Endothelial cell (in vitro differentiated cells): Measurements from ENCODE around the gene FBXL5. TPM values are rescaled to one million over a fixed set of nuclear protein-coding genes. Genes with fewer than 3 reads are reported as not detected.

Experiments used
- DNase-seq: peaks from one replicate; pipeline ENCODE4 v3.0.0; 2021; ENCODE audit warnings: low spot score
- H3K27ac Mint-ChIP-seq: one replicate; pipeline ENCODE4 v1.8.0; 2021; ENCODE audit warnings: mixed read lengths, inconsistent platforms; ENCODE audit not compliant: unreplicated experiment
- H3K27me3 Mint-ChIP-seq: one replicate; pipeline ENCODE4 v1.8.0; 2021; ENCODE audit warnings: mild to moderate bottlenecking, moderate library complexity, mixed read lengths, inconsistent platforms; ENCODE audit not compliant: unreplicated experiment
- H3K36me3 Mint-ChIP-seq: one replicate; pipeline ENCODE4 v1.8.0; 2021; ENCODE audit warnings: mild to moderate bottlenecking, low read depth, mixed read lengths, inconsistent platforms; ENCODE audit not compliant: unreplicated experiment
- H3K4me1 Mint-ChIP-seq: one replicate; pipeline ENCODE4 v1.8.0; 2021; ENCODE audit warnings: mild to moderate bottlenecking, mixed read lengths, inconsistent platforms; ENCODE audit not compliant: unreplicated experiment
- H3K4me3 Mint-ChIP-seq: one replicate; pipeline ENCODE4 v1.8.0; 2021; ENCODE audit warnings: mild to moderate bottlenecking, mixed read lengths, inconsistent platforms; ENCODE audit not compliant: unreplicated experiment
- H3K9me3 Mint-ChIP-seq: one replicate; pipeline ENCODE4 v1.8.0; 2021; ENCODE audit warnings: mixed read lengths, inconsistent platforms; ENCODE audit not compliant: unreplicated experiment
- total RNA-seq: library from RNA; stranded (reverse); fragmentation: NEBNext Ultra II Directional; extraction: Animal tissue kit (Norgen Biotek cat#: 25700); gene quantifications from one replicate; pipeline ENCODE4 v1.2.1, GENCODE V29; 2021; ENCODE audit not compliant: unreplicated experiment
- TF ChIP-seq, protein P1 (sequence below): fragments of 200-600 bp; sonication (generic); IDR thresholded peaks from one replicate; pipeline ENCODE4 v1.5.0; 2021; ENCODE audit warnings: antibody characterized with exemption; ENCODE audit not compliant: unreplicated experiment

Gene FBXL5
- total RNA-seq, 1 donor from 2014 or later: 60.6 TPM

GRCh38 chr4:15592799-15593198, 62.4 kb downstream of the FBXL5 start:
- Mint-ChIP-seq H3K9me3 (no peaks in the 10 kb centered on the region), H3K36me3 (peaks cover 8% of the 10 kb centered on the region), H3K4me3 (no peak overlapping the region), H3K4me1 (no peaks in the 10 kb centered on the region), H3K27ac (no peak overlapping the region), H3K27me3 (no peaks in the 10 kb centered on the region)
- TF ChIP-seq, protein P1, sequence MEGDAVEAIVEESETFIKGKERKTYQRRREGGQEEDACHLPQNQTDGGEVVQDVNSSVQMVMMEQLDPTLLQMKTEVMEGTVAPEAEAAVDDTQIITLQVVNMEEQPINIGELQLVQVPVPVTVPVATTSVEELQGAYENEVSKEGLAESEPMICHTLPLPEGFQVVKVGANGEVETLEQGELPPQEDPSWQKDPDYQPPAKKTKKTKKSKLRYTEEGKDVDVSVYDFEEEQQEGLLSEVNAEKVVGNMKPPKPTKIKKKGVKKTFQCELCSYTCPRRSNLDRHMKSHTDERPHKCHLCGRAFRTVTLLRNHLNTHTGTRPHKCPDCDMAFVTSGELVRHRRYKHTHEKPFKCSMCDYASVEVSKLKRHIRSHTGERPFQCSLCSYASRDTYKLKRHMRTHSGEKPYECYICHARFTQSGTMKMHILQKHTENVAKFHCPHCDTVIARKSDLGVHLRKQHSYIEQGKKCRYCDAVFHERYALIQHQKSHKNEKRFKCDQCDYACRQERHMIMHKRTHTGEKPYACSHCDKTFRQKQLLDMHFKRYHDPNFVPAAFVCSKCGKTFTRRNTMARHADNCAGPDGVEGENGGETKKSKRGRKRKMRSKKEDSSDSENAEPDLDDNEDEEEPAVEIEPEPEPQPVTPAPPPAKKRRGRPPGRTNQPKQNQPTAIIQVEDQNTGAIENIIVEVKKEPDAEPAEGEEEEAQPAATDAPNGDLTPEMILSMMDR: no peak
- DNase-seq: no peak

GRCh38 chr4:15587649-15588048, 67.5 kb downstream of the FBXL5 start:
- Mint-ChIP-seq H3K9me3 (no peaks in the 10 kb centered on the region), H3K4me3 (peak overlapping the region; percentile 35)
- no peak for DNase-seq

DNA sequence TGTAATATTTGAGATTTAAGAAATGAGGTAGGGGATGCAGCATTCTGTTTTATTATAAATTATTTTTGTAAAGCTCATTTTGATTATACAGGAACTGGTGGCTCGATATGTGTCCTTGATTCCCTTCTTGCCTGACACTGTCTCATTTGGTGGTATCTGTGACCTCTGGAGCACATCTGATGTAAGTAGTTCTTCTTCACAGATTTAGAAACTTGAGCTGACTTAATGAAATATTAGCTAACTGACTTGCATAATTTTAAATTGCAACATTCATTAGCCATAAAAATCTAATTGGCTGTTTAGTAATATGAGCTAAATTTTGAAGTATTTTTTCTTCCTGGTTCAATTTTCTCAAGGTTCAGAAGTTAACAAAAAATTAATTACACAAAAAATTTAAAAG, 69.1 kb downstream of the FBXL5 start:
- Mint-ChIP-seq H3K9me3 (no peaks in the 10 kb centered on the region), H3K4me3 (no peak overlapping the region), H3K27me3 (no peaks in the 10 kb centered on the region), H3K27ac (no peak overlapping the region), H3K4me1 (no peaks in the 10 kb centered on the region), H3K36me3 (peaks cover 14% of the 10 kb centered on the region)
- TF ChIP-seq, protein P1: no peak
- DNase-seq: no peak

More at GRCh38 chr4:15587649-15588048, 67.5 kb downstream of the FBXL5 start:
- TF ChIP-seq, protein P1: no peak
- no peaks in the 10 kb centered on the region for H3K4me1 Mint-ChIP-seq
- no peak overlapping the region for H3K27ac Mint-ChIP-seq
- H3K27me3 Mint-ChIP-seq: no peaks in the 10 kb centered on the region
- peaks cover 14% of the 10 kb centered on the region for H3K36me3 Mint-ChIP-seq

- no peak overlapping the region for H3K27ac Mint-ChIP-seq
- DNase-seq: no peak
- TF ChIP-seq, protein P1: no peak
- H3K27me3 Mint-ChIP-seq: no peaks in the 10 kb centered on the region
- no peaks in the 10 kb centered on the region for H3K4me1 Mint-ChIP-seq
- peaks cover 14% of the 10 kb centered on the region for H3K36me3 Mint-ChIP-seq
- no peaks in the 10 kb centered on the region for H3K9me3 Mint-ChIP-seq
- no peak overlapping the region for H3K4me3 Mint-ChIP-seq
Measured at GRCh38 chr4:15585331-15585730, 69.8 kb downstream of the FBXL5 start.

GRCh38 chr4:15584785-15585184, 70.4 kb downstream of the FBXL5 start:
- peaks cover 14% of the 10 kb centered on the region for H3K36me3 Mint-ChIP-seq

More at GRCh38 chr4:15584785-15585184, 70.4 kb downstream of the FBXL5 start:
- H3K4me3 Mint-ChIP-seq: no peak overlapping the region
- no peaks in the 10 kb centered on the region for H3K27me3 Mint-ChIP-seq
- no peak for DNase-seq
- no peaks in the 10 kb centered on the region for H3K9me3 Mint-ChIP-seq
- TF ChIP-seq, protein P1: no peak
- H3K27ac Mint-ChIP-seq: no peak overlapping the region
- H3K4me1 Mint-ChIP-seq: no peaks in the 10 kb centered on the region
